ENCODE measurements around the gene ARHGAP8. TPM values are rescaled to one million over a fixed set of nuclear protein-coding genes. Genes with fewer than 3 reads are reported as not detected.

The ARHGAP8 gene
- polyA plus RNA-seq, 3 donors, result 0.03 TPM; not detected in 2

- Mint-ChIP-seq H3K27me3 (ENCODE audit: low read depth in 3 of 3) (peaks cover 31 to 40% (median 33%) of the 10 kb centered on the region in 3 donors), H3K4me1 (peaks cover 3% of the 10 kb centered on the region), H3K27ac (no peak overlapping the region), H3K36me3 (peaks cover 0 to 2% of the 10 kb centered on the region in 2 donors), H3K4me3 (no peak overlapping the region), H3K9me3 (peaks cover 0 to 19% (median 15%) of the 10 kb centered on the region in 7 donors)
- Histone ChIP-seq H3K4me1 (ENCODE audit: control insufficient read depth in 1 of 2, insufficient read depth in 2 of 2, low read length in 2 of 2) (no peaks in the 10 kb centered on the region), H3K79me2 (ENCODE audit: insufficient read depth, low read length) (no peaks in the 10 kb centered on the region), H3K4me2 (replicated peaks; ENCODE audit: extremely low read depth, low read length, poor library complexity, severe bottlenecking) (no peak overlapping the region), H3K27ac (ENCODE audit: low read depth in 1 of 2, low read length in 2 of 2) (no peak overlapping the region), H3K9me3 (replicated peaks in 1 of 2; ENCODE audit: control insufficient read depth in 1 of 2, insufficient read depth in 1 of 2, low read length in 2 of 2) (peaks cover 5% of the 10 kb centered on the region in 2 donors), H4K20me1 (ENCODE audit: insufficient read depth, low read length) (no peaks in the 10 kb centered on the region), H2AFZ (ENCODE audit: insufficient read depth, low read depth, low read length, poor library complexity, severe bottlenecking) (no peak overlapping the region), H3K27me3 (ENCODE audit: control insufficient read depth in 2 of 2, insufficient read depth in 2 of 2, low read length in 2 of 2) (peaks cover 18 to 31% of the 10 kb centered on the region in 2 donors), H3K9ac (ENCODE audit: insufficient read depth, low read length, poor library complexity, severe bottlenecking) (no peak overlapping the region), H3K36me3 (replicated peaks in 1 of 2; ENCODE audit: control insufficient read depth in 1 of 2, insufficient read depth in 2 of 2, low read length in 2 of 2) (no peaks in the 10 kb centered on the region), H3K4me3 (replicated peaks in 1 of 3; ENCODE audit: low read depth in 2 of 3, low read length in 3 of 3) (no peak overlapping the region)
- no peak for TF ChIP-seq CTCF (IDR thresholded peaks at IDR 0.05)
- no peak for DNase-seq
- 96% methylated on average over 6 of the region's 7 CpGs for WGBS (ENCODE audit: insufficient coverage)
- intact Hi-C loops (cut with micrococcal nuclease), result no loop called here
Measured at GRCh38 chr22:44748524-44748923, 3.9 kb upstream of the ARHGAP8 start.

GRCh38 chr22:44750481-44750880 is 1.9 kb upstream of the ARHGAP8 start:
- Histone ChIP-seq H2AFZ (ENCODE audit: insufficient read depth, low read depth, low read length, poor library complexity, severe bottlenecking) (no peak overlapping the region), H4K20me1 (ENCODE audit: insufficient read depth, low read length) (no peaks in the 10 kb centered on the region), H3K27ac (ENCODE audit: low read depth in 1 of 2, low read length in 2 of 2) (no peak overlapping the region), H3K4me3 (replicated peaks in 1 of 3; ENCODE audit: low read depth in 2 of 3, low read length in 3 of 3) (no peak overlapping the region), H3K9me3 (replicated peaks in 1 of 2; ENCODE audit: control insufficient read depth in 1 of 2, insufficient read depth in 1 of 2, low read length in 2 of 2) (peaks cover 5 to 9% of the 10 kb centered on the region in 2 donors), H3K4me2 (replicated peaks; ENCODE audit: extremely low read depth, low read length, poor library complexity, severe bottlenecking) (no peak overlapping the region), H3K9ac (ENCODE audit: insufficient read depth, low read length, poor library complexity, severe bottlenecking) (no peak overlapping the region), H3K27me3 (ENCODE audit: control insufficient read depth in 2 of 2, insufficient read depth in 2 of 2, low read length in 2 of 2) (peaks cover 30 to 51% of the 10 kb centered on the region in 2 donors), H3K4me1 (ENCODE audit: control insufficient read depth in 1 of 2, insufficient read depth in 2 of 2, low read length in 2 of 2) (no peaks in the 10 kb centered on the region), H3K36me3 (replicated peaks in 1 of 2; ENCODE audit: control insufficient read depth in 1 of 2, insufficient read depth in 2 of 2, low read length in 2 of 2) (no peaks in the 10 kb centered on the region), H3K79me2 (ENCODE audit: insufficient read depth, low read length) (no peaks in the 10 kb centered on the region)
- no CpG with 5 or more reads among the region's 1 CpG for WGBS (ENCODE audit: insufficient coverage)
- no peak overlapping the region for H3K4me3 Mint-ChIP-seq
- H3K4me1 Mint-ChIP-seq, result peaks cover 3% of the 10 kb centered on the region
- no peak overlapping the region for H3K27ac Mint-ChIP-seq
- peaks cover 0 to 19% (median 15%) of the 10 kb centered on the region in 7 donors for H3K9me3 Mint-ChIP-seq
- H3K36me3 Mint-ChIP-seq, result peaks cover 0 to 2% of the 10 kb centered on the region in 2 donors
- DNase-seq, result no peak
- TF ChIP-seq CTCF (IDR thresholded peaks at IDR 0.05), result no peak
- H3K27me3 Mint-ChIP-seq (ENCODE audit: low read depth in 3 of 3), result peaks cover 47 to 59% (median 49%) of the 10 kb centered on the region in 3 donors
- intact Hi-C loops (cut with micrococcal nuclease), result no loop called here

Measured in CD14-positive monocyte (primary cell).